Glutamatergic neuron (in vitro differentiated cells): ENCODE results near the gene MBD2. TPM values are rescaled to one million over a fixed set of nuclear protein-coding genes. Genes with fewer than 3 reads are reported as not detected.
A peak's percentile ranks its signal among the peaks of the same experiment; 100 is the strongest.

Experiments
- DNase-seq: peaks from one replicate; pipeline ENCODE4 v3.0.0; 2022
- H3K27ac Mint-ChIP-seq: one replicate; pipeline ENCODE4 v1.8.0; 2020; ENCODE audit warnings: mild to moderate bottlenecking, mixed read lengths, inconsistent platforms; ENCODE audit not compliant: unreplicated experiment
- H3K27me3 Mint-ChIP-seq: one replicate; pipeline ENCODE4 v1.8.0; 2020; ENCODE audit warnings: mild to moderate bottlenecking, moderate library complexity, mixed read lengths, inconsistent platforms; ENCODE audit not compliant: unreplicated experiment
- H3K36me3 Mint-ChIP-seq: one replicate; pipeline ENCODE4 v1.8.0; 2020; ENCODE audit warnings: mild to moderate bottlenecking, mixed read lengths, inconsistent platforms; ENCODE audit not compliant: unreplicated experiment
- H3K4me1 Mint-ChIP-seq: one replicate; pipeline ENCODE4 v1.8.0; 2020; ENCODE audit warnings: mild to moderate bottlenecking, low read depth, mixed read lengths, inconsistent platforms; ENCODE audit not compliant: unreplicated experiment
- H3K4me3 Mint-ChIP-seq: one replicate; pipeline ENCODE4 v1.8.0; 2020; ENCODE audit warnings: mild to moderate bottlenecking, mixed read lengths, inconsistent platforms; ENCODE audit not compliant: unreplicated experiment
- H3K9me3 Mint-ChIP-seq: one replicate; pipeline ENCODE4 v1.8.0; 2020; ENCODE audit warnings: mild to moderate bottlenecking, moderate library complexity, mixed read lengths, inconsistent platforms; ENCODE audit not compliant: unreplicated experiment
- total RNA-seq: library from RNA; stranded (reverse); fragmentation: NEBNext Ultra II Directional; extraction: Animal tissue kit (Norgen Biotek cat#: 25700); gene quantifications from one replicate; pipeline ENCODE4 v1.2.1, GENCODE V29; 2021; ENCODE audit not compliant: unreplicated experiment
- TF ChIP-seq, protein P1 (sequence below): fragments of 200-600 bp; sonication (generic); IDR thresholded peaks from one replicate; pipeline ENCODE4 v1.5.0; 2021; ENCODE audit not compliant: partially characterized antibody, unreplicated experiment

Gene MBD2
- total RNA-seq, 1 donor from 2014 or later, result 30.6 TPM

GRCh38 chr18:54255141-54255540 is 30.7 kb upstream of the MBD2 start:
- Mint-ChIP-seq H3K4me1 (peaks cover 6% of the 10 kb centered on the region), H3K4me3 (no peak overlapping the region), H3K36me3 (no peaks in the 10 kb centered on the region), H3K27me3 (no peaks in the 10 kb centered on the region), H3K27ac (no peak overlapping the region), H3K9me3 (peaks cover 2% of the 10 kb centered on the region)
- DNase-seq, result no peak
- TF ChIP-seq, protein P1, sequence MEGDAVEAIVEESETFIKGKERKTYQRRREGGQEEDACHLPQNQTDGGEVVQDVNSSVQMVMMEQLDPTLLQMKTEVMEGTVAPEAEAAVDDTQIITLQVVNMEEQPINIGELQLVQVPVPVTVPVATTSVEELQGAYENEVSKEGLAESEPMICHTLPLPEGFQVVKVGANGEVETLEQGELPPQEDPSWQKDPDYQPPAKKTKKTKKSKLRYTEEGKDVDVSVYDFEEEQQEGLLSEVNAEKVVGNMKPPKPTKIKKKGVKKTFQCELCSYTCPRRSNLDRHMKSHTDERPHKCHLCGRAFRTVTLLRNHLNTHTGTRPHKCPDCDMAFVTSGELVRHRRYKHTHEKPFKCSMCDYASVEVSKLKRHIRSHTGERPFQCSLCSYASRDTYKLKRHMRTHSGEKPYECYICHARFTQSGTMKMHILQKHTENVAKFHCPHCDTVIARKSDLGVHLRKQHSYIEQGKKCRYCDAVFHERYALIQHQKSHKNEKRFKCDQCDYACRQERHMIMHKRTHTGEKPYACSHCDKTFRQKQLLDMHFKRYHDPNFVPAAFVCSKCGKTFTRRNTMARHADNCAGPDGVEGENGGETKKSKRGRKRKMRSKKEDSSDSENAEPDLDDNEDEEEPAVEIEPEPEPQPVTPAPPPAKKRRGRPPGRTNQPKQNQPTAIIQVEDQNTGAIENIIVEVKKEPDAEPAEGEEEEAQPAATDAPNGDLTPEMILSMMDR, result no peak

- Mint-ChIP-seq H3K27ac (no peak overlapping the region), H3K4me1 (peaks cover 6% of the 10 kb centered on the region), H3K36me3 (no peaks in the 10 kb centered on the region), H3K9me3 (peaks cover 2% of the 10 kb centered on the region), H3K4me3 (no peak overlapping the region), H3K27me3 (no peaks in the 10 kb centered on the region)
- no peak for DNase-seq
- TF ChIP-seq, protein P1, result no peak
Observed at GRCh38 chr18:54254265-54254758, 29.8 kb upstream of the MBD2 start.

DNA sequence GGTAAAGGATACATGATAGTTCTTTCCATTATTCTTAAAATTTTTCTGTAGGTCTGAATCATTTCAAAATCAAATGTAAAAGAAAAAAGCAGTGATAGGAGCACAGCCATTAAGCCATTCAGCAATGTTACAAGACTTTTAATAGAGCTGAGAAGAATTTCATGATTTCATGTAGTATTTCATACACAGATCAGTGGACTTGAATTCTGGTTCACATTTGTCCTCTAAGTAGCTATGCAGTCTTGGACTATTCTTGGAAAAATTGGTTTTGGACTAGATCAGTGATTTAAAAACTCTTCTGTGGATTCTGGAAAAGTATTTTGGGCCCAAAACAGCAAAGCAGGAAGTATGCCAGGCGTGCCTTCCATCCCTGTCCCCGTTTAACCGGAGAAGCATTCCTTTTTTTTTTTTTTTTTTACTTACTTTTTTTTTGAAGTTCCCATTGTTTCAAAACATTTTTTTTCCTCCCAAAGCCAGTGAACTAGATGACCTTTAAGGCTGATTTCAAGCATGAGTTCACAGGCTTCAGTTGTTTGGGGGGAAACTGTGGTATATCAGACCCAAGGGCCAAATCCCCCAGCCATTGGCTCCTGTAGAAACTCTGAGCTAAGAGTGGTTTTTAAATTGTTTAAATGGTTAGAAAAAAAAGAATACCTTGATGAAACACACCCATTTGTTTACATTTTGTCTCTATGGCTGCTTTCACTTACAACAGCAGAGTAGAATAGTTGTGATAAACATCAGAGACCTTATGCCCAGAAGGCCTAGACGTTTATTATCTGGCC is 27.3 kb upstream of the MBD2 start:
- peaks cover 4% of the 10 kb centered on the region for H3K27me3 Mint-ChIP-seq
- H3K4me1 Mint-ChIP-seq, result peaks cover 17% of the 10 kb centered on the region
- DNase-seq, result no peak
- H3K9me3 Mint-ChIP-seq, result peaks cover 6% of the 10 kb centered on the region
- TF ChIP-seq, protein P1, result no peak
- H3K36me3 Mint-ChIP-seq, result no peaks in the 10 kb centered on the region
- no peak overlapping the region for H3K27ac Mint-ChIP-seq
- no peak overlapping the region for H3K4me3 Mint-ChIP-seq

GRCh38 chr18:54250846-54251261 is 26.4 kb upstream of the MBD2 start:
- TF ChIP-seq, protein P1, result no peak
- Mint-ChIP-seq H3K27ac (no peak overlapping the region), H3K4me3 (no peak overlapping the region), H3K36me3 (no peaks in the 10 kb centered on the region), H3K9me3 (peaks cover 7% of the 10 kb centered on the region), H3K27me3 (peaks cover 4% of the 10 kb centered on the region), H3K4me1 (peaks cover 19% of the 10 kb centered on the region)
- DNase-seq, result no peak

- TF ChIP-seq, protein P1, result no peak
- Mint-ChIP-seq H3K36me3 (no peaks in the 10 kb centered on the region), H3K27ac (peak overlapping the region; percentile 94), H3K9me3 (peaks cover 10% of the 10 kb centered on the region), H3K27me3 (peaks cover 8% of the 10 kb centered on the region), H3K4me3 (peak overlapping the region; percentile 78), H3K4me1 (peaks cover 13% of the 10 kb centered on the region)
- DNase-seq, result no peak
Observed at GRCh38 chr18:54247511-54248175, 23.2 kb upstream of the MBD2 start.
